MCF 10A (cell line): ENCODE measurements around the gene NUDT22. TPM values are rescaled to one million over a fixed set of nuclear protein-coding genes. Genes with fewer than 3 reads are reported as not detected.

ENCODE experiments used
- BruUV-seq: library from RNA; stranded (reverse); fragments of 400-500 nt; replicated peaks from 2 replicates; lab custom pipeline; 2021; lab: Mats Ljungman, UMichigan
- CTCF ChIA-PET: fragments of 300-600 bp; sonication (Branson Sonifier 250); formaldehyde crosslinking; extraction: SDS; loops from one replicate; lab custom pipeline; 2021; ENCODE audit warnings: antibody characterized with exemption, inconsistent platforms; lab: Yijun Ruan, JAX
- POLR2A ChIA-PET: fragments of 300-600, 350-650 bp; sonication (Branson Sonifier 250); formaldehyde crosslinking; extraction: SDS; loops from one replicate; lab custom pipeline; 2020; ENCODE audit warnings: antibody characterized with exemption, inconsistent platforms; lab: Yijun Ruan, JAX
- DNase-seq: peaks from one replicate; pipeline ENCODE4 v3.0.0-alpha.2; 2018; ENCODE audit not compliant: unreplicated experiment
- H3K27ac Mint-ChIP-seq: one replicate; pipeline ENCODE4 v1.8.0; 2022; ENCODE audit warnings: mild to moderate bottlenecking, low read depth, mixed read lengths; ENCODE audit not compliant: unreplicated experiment
- H3K27me3 Mint-ChIP-seq: one replicate; pipeline ENCODE4 v1.8.0; 2022; ENCODE audit warnings: mixed read lengths; ENCODE audit not compliant: insufficient read depth, unreplicated experiment
- H3K36me3 Mint-ChIP-seq: one replicate; pipeline ENCODE4 v1.8.0; 2022; ENCODE audit warnings: mild to moderate bottlenecking, moderate library complexity, mixed read lengths; ENCODE audit not compliant: insufficient read depth, unreplicated experiment
- H3K4me1 Mint-ChIP-seq: one replicate; pipeline ENCODE4 v1.8.0; 2022; ENCODE audit warnings: mixed read lengths; ENCODE audit not compliant: insufficient read depth, unreplicated experiment
- H3K4me3 Mint-ChIP-seq: one replicate; pipeline ENCODE4 v1.8.0; 2022; ENCODE audit warnings: mild to moderate bottlenecking, moderate library complexity, mixed read lengths; ENCODE audit not compliant: unreplicated experiment
- H3K9me3 Mint-ChIP-seq: one replicate; pipeline ENCODE4 v1.8.0; 2022; ENCODE audit warnings: mixed read lengths; ENCODE audit not compliant: unreplicated experiment
- intact Hi-C: fragments of 100-400 bp; cut with micrococcal nuclease; formaldehyde crosslinking; loops from 2 replicates; pipeline ENCODE4 v1.14.1; 2022
- total RNA-seq: library from RNA; stranded (reverse); gene quantifications from 2 replicates; pipeline ENCODE4 v1.2.3, GENCODE V29; 2022
- TF ChIP-seq, protein P1 (sequence below): fragments of 200-600 bp; IDR thresholded peaks from one replicate; pipeline ENCODE4 v1.8.0; 2022; ENCODE audit warnings: antibody characterized with exemption, mild to moderate bottlenecking; ENCODE audit not compliant: unreplicated experiment

Gene NUDT22
- total RNA-seq, 1 experiment from 2014 or later = 51.0 TPM

GRCh38 chr11:64208086-64208795 lies 17.8 kb upstream of the NUDT22 start:
- ChIA-PET CTCF (interaction anchor here (0.8 kb wide), 1 partner anchor 16 kb away, joined by 3 read pairs; no protein-coding TSS in a partner anchor), POLR2A (interaction anchor here (0.5 to 1.1 kb wide), 6 partner anchors 16 to 427 kb away, joined by 3 to 4 read pairs (median 3); partner anchors contain the start of genes NUDT22, STIP1 and TRPT1)
- BruUV-seq = no TSS peak

GRCh38 chr11:64208796-64209562 lies 17.1 kb upstream of the NUDT22 start:
- ChIA-PET CTCF (no interaction called here), POLR2A (interaction anchor here (0.5 to 1.1 kb wide), 5 partner anchors 15 to 76 kb away, joined by 3 to 4 read pairs (median 3); partner anchors contain the start of genes NUDT22, STIP1 and TRPT1)
- no peak overlapping the region for H3K27ac Mint-ChIP-seq
- H3K36me3 Mint-ChIP-seq = peaks cover 27% of the 10 kb centered on the region
- TF ChIP-seq, protein P1, sequence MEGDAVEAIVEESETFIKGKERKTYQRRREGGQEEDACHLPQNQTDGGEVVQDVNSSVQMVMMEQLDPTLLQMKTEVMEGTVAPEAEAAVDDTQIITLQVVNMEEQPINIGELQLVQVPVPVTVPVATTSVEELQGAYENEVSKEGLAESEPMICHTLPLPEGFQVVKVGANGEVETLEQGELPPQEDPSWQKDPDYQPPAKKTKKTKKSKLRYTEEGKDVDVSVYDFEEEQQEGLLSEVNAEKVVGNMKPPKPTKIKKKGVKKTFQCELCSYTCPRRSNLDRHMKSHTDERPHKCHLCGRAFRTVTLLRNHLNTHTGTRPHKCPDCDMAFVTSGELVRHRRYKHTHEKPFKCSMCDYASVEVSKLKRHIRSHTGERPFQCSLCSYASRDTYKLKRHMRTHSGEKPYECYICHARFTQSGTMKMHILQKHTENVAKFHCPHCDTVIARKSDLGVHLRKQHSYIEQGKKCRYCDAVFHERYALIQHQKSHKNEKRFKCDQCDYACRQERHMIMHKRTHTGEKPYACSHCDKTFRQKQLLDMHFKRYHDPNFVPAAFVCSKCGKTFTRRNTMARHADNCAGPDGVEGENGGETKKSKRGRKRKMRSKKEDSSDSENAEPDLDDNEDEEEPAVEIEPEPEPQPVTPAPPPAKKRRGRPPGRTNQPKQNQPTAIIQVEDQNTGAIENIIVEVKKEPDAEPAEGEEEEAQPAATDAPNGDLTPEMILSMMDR = no peak
- H3K4me3 Mint-ChIP-seq = no peak overlapping the region
- no TSS peak for BruUV-seq
- H3K27me3 Mint-ChIP-seq = no peaks in the 10 kb centered on the region
- DNase-seq = no peak
- no peaks in the 10 kb centered on the region for H3K9me3 Mint-ChIP-seq
- intact Hi-C loops = no loop called here
- peaks cover 8% of the 10 kb centered on the region for H3K4me1 Mint-ChIP-seq

More at GRCh38 chr11:64208086-64208795, 17.8 kb upstream of the NUDT22 start:
- Mint-ChIP-seq H3K27me3 (no peaks in the 10 kb centered on the region), H3K4me1 (peaks cover 10% of the 10 kb centered on the region), H3K9me3 (no peaks in the 10 kb centered on the region), H3K4me3 (no peak overlapping the region), H3K27ac (no peak overlapping the region), H3K36me3 (peaks cover 34% of the 10 kb centered on the region)
- TF ChIP-seq, protein P1 = no peak
- DNase-seq = no peak
- intact Hi-C loops = no loop called here

DNA sequence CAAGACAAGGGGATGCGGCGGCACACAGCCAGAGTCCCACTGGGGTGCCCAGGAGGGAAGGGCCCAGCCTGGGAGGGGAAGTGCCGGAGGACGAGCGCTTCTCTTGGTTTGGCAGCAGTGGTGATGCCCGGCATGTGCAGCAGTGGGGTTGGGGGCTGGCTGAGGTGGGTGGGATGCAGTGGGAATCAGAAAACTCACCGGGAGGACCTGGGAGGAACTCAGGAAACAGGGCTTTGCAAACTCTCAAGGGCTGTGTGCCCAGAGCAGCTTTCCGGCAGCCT lies 16.6 kb upstream of the NUDT22 start:
- Mint-ChIP-seq H3K4me3 (no peak overlapping the region), H3K4me1 (peaks cover 3% of the 10 kb centered on the region), H3K9me3 (no peaks in the 10 kb centered on the region), H3K27me3 (no peaks in the 10 kb centered on the region), H3K36me3 (peaks cover 22% of the 10 kb centered on the region), H3K27ac (no peak overlapping the region)
- POLR2A ChIA-PET = interaction anchor here (0.8 kb wide), 1 partner anchor 43 kb away, joined by 5 read pairs; no protein-coding TSS in a partner anchor
- TF ChIP-seq, protein P1 = no peak
- BruUV-seq = no TSS peak
- DNase-seq = no peak
- CTCF ChIA-PET = no interaction called here
- intact Hi-C loops = no loop called here
